HG03439 (cell line): Measurements from ENCODE around the gene STX2.
"Not testable (repeated sequence)": the region's sequence is repeated elsewhere in the genome, so short reads cannot be mapped to it uniquely, and the experiment has no call there.

ENCODE experiments used
- ATAC-seq: cut with Tn5 transposase; IDR thresholded peaks from one replicate; pipeline ENCODE4 v1.9.1; 2021; ENCODE audit warnings: mild to moderate bottlenecking, moderate library complexity; ENCODE audit not compliant: unreplicated experiment

STX2 gene

DNA sequence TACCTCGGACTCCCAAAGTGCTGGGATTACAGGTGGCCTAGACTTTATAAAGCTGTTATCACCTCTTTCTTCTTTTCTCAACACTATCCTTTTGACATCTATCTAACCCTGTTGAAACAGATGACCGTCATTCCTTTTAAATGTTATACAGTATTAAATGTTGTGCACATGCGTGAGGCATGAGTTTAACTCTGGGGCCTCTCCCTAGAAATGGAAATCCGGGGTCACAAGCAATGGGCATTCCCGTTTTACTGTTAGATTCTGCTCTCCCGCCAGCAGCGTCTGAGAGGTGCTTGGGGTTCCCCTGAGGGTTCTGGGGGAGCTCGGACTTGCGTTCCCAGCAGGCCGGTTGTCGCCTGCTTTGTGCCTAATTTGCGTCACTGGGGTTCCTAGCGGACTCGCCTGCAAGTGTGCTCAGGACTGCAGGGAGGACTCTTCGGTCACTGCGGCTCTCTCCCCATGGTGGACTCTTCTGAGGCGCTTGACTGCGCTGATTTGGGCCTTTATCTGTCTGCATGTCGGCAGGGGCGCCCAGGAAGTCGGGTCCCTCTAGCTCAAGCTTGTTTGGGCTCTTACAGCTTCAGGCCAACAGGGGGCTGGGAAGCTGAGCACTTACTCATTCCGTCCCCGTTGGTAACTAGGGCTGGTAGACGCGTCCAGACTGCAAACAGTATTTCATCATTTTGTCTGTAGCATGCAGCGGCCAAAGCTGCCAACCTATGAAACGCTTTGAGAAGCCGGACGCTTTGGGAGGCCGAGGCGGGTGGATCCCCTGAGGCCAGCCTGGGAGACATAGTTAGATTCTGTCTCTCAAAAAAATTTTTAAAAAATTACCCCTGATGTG is 31.6 kb upstream of the STX2 start:
- peak; percentile 65 for ATAC-seq

DNA sequence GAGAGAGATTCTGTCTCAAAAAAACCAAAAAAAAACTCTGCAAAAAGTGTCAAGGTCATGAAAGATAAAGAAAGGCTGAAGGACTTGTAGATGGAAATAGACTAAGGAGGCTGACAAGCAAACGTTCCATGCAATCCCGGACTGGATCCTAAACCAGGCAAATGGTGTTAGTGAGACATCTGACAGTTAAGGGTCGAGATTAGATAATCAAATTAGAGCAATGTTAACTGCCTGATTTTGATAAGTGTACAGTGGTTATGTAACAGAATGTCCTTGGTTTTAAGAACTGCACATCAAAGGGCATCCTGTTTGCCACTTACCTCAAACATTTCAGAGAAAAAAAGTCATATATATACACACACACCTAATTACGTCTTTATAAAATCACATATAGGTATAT is 29.4 kb upstream of the STX2 start:
- ATAC-seq = no peak

GRCh38 chr12:130863298-130863697 is 24.2 kb upstream of the STX2 start:
- ATAC-seq = no peak

DNA sequence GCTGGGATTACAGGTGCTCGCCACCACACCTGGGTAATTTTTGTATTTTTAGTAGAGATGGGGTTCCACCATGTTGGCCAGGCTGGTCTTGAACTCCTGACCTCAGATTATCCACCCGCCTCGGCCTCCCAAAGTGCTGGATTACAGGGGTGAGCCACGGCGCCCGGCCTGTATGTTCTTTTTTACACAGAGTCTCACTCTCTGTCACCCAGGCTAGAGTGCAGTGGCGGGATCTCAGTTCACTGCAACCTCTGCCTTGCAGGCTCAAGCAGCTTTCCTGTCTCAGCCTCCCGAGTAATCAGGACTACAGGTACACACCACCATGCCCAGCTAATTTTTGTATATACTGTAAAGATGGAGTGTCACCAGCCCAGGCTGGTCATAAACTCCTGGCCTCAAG is 23.7 kb upstream of the STX2 start:
- not testable (repeated sequence) for ATAC-seq

- ATAC-seq = no peak
These were observed 23.1 kb upstream of the STX2 start for GRCh38 chr12:130862161-130862560.

DNA sequence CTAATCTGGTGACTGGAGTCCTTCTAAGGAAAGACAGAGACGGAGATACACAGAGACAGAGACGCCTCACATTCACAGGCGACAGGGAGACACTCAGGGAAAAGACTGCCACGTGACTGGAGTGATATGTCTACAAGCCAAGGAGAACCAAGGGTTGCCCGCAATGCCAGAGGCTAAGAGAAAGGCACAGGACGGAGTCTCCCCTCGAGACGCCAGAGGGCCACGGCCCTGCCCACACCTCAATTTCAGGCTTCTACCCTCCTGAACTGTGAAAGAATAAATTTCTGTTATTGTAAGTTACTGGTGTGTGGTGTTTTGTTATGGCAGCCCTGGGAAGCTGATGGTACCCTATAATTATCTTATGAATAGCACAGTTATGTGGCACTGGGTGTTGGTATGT is 21.3 kb upstream of the STX2 start:
- ATAC-seq = no peak

- no peak for ATAC-seq
These were observed 20.1 kb upstream of the STX2 start for GRCh38 chr12:130859161-130859560.

GRCh38 chr12:130858084-130858483 is 19.0 kb upstream of the STX2 start:
- ATAC-seq = no peak

GRCh38 chr12:130856088-130856487 is 17.0 kb upstream of the STX2 start:
- ATAC-seq = no peak

GRCh38 chr12:130850418-130851021 is 11.5 kb upstream of the STX2 start:
- no peak for ATAC-seq

DNA sequence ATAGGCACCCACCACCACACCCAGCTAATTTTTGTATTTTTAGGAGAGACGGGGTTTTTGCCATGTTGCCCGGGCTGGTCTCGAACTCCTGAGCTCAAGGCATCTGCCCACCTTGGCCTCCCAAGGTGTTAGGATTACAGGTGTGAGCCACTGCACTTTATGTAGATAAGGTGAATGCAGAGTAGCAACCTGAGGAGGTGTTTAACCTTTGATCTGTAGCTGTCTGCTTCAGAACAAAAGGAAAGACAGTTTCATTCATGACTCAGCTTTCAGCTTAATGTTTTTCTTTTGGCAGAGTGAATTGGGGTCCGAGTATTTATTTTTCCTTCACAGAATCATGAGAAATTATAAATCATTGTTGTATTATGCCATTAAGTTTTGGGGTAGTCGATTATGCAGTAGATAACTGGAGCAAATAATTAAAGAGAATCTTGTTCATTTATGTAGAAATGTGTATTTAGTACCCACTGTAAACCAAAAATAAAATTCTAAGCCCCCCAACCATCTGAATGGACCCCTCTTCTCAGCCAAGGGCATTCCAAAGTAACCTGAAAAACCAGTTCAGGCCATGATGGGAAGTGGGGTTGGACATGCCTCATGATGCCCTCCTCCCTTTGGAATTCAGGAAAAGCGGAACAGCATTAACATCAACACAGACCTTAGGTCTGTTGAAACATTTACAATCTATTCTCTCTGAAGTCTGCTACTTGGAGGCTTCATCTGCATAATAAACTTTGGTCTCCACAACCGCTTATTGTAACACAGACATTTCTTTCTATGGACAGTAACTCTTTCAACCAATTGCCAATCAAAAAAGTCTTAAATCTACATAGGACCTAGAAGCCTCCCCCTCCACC is 10.7 kb upstream of the STX2 start:
- no peak for ATAC-seq

DNA sequence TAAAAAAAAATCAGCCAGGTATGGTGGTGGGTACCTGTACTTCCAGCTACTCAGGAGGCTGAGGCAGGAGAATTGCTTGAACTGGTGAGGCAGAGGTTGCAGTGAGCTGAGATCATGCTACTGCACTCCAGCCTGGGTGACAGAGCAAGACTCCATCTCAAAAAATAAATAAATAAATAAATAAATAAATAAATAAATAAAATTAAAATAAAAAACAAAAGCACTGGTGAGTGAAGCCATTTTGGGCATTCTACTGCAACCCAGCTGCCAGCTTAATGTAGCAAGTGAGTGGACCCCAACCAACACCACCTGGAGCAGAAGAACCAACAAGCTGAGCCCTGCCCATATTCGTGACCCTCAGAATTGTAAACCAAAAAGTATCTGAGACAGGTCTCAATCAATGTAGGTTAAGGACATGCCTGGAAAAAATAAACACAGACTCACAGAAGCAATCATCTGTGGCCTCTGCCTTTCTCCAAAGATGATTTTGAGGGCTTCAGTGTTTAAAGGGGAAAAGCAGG is 9.8 kb upstream of the STX2 start:
- ATAC-seq = not testable (repeated sequence)

GRCh38 chr12:130848105-130848504 is 9.1 kb upstream of the STX2 start:
- ATAC-seq = not testable (repeated sequence)

- no peak for ATAC-seq
These were observed 8.1 kb upstream of the STX2 start for GRCh38 chr12:130847112-130847511.

GRCh38 chr12:130846369-130846768 is 7.3 kb upstream of the STX2 start:
- ATAC-seq = no peak

DNA sequence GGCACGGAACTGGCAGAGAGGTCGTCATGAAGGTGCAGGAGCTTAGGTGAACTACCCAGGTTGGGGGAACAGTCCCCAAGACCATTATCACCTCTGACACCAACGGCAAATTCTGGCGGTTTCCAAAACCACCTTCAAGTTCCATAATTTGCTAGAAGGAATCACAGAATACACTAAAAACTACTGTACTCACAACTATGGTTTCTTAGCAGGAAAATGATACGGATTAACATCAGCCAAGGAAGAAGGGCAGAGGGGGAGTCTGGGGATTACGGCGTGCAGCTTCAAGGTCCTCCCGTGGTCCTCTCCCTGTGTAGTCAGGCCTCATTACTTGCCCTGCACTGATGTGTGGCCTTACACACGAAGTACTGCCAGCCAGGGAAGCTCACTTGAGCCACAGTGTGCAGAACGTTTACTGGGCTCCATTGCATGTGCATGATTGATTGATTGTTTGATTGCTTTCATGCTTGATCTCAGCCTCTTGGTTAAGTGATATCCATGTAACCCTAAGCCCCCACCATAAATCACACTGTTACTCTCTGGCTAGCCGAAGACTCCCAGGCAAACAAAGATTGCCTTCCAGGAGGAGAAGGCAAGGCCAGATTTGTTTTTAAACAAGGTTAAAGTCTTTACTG is 837 bp upstream of the STX2 start:
- no peak for ATAC-seq

DNA sequence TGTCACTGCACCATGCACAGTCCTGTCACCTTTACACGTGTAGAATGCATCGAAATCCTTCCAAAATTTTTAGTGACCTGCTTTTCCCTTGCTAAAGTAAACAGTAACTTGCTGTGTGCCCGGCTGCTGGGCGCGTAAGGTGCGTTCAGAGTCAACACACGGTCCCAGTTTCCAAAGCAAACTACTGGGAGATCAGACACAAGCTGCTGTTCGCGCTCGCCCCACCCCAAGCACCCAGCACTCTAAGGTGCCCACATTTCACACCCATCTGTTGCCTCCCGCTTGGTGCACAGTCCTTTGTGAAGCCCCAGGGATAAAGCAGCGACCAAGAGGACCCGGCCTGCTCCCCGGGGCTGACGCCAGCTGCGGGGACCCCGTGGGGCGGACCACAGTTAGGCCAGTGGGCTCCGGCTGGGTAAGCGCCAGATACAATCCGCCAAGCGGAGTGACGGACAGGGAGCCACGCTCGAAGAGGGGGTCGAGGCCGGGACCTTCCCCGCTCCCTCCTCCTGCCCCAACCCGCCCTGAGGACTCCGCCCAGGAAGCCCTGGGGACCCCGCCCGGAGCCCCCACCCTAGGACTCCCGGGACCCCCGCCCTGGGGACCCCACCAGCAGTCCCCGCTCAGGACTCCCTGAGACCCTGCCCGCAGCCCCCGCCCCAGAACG is 633 bp downstream of the STX2 start:
- ATAC-seq = peak; percentile 32

DNA sequence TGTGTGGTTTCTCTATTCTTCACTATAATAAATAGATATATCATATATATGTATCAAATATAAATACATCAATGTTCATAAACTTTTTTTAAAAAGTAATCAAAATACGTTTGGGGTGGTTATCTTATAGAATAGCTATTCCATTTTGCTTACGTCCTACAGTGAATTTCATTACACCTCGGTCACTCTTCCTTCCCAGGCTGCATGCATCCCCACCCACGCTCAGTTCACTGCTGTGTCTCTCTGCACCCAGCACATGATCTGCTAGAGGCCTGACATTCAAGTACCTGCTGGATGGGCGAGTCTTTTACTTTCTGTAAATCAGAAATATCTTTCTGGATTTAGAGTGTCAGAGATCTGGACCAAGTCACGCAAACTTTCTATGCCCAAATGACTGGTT is 3.6 kb downstream of the STX2 start:
- no peak for ATAC-seq

- ATAC-seq = no peak
These were observed 4.0 kb downstream of the STX2 start for GRCh38 chr12:130835011-130835410.

DNA sequence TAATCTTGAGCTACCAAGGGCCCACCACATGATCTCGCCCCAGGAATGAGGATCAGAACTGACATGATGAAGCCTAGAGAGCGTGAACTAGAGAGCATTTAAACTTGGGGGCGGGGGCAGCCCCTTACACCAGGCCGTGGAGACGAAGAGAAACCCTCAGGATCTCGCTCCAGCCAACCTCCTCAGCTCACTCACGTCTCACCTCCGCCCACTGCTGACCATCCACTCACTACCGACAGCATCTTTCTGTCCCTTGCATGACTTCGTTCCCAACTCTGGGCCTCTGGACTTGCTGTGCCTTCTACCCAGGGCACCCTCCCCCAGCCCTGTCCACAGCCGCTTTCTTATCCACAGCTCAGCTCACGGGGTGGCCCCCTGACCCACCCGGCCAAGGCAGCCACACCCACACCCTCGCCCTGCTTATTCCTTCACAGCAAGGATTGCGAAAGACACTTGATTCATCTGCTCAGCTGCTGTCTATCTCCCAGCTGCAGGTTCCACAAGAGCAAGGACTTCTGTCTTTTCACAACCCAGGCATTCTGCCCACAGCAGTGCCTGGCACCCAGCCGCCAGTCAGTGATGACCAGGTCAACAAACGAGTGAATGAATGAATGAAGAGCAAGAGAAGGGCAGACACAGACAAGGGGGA is 6.4 kb downstream of the STX2 start:
- no peak for ATAC-seq
